Activated CD8-positive, alpha-beta memory T cell treated with anti-CD3 and anti-CD28 coated beads, Interleukin-2, amount 10 ng/mL, durations not matched to agents 7 days and 5 days (primary cell): ENCODE measurements around the gene STK32C. TPM values are rescaled to one million over a fixed set of nuclear protein-coding genes. Genes with fewer than 3 reads are reported as not detected.

ENCODE experiments used
- ATAC-seq: fragments of 150-1000 bp; cut with Tn5 transposase; one replicate; pipeline ENCODE4 v1.10.0; 2021; ENCODE audit warnings: moderate library complexity
- CTCF ChIA-PET: fragments of 350-600 bp; sonication (Branson Sonifier 250); formaldehyde crosslinking; loops from one replicate; lab custom pipeline; 2021; ENCODE audit warnings: antibody characterized with exemption; lab: Charles Lee
- DNase-seq: peaks from one replicate; pipeline ENCODE4 v3.0.0-alpha.2; 2020
- H3K27ac Mint-ChIP-seq: one replicate; pipeline ENCODE4 v1.8.0; 2021; ENCODE audit warnings: mild to moderate bottlenecking, mixed read lengths
- H3K27me3 Mint-ChIP-seq: one replicate; pipeline ENCODE4 v1.8.0; 2021; ENCODE audit warnings: mixed read lengths
- H3K36me3 Mint-ChIP-seq: one replicate; pipeline ENCODE4 v1.8.0; 2021; ENCODE audit warnings: mild to moderate bottlenecking, mixed read lengths
- H3K4me1 Mint-ChIP-seq: one replicate; pipeline ENCODE4 v1.8.0; 2021; ENCODE audit warnings: mixed read lengths
- H3K4me3 Mint-ChIP-seq: one replicate; pipeline ENCODE4 v1.8.0; 2021; ENCODE audit warnings: mild to moderate bottlenecking, moderate library complexity, mixed read lengths
- H3K9me3 Mint-ChIP-seq: one replicate; pipeline ENCODE4 v1.8.0; 2022; ENCODE audit warnings: low read depth, mixed read lengths
- total RNA-seq, 2 experiments: library from RNA; stranded (reverse); gene quantifications; one replicate each; pipeline ENCODE4 v1.2.3, GENCODE V29; 2021

The STK32C gene
- total RNA-seq, 2 experiments from 2014 or later, result 11.6 to 15.9 TPM

- no peak overlapping the region for H3K27ac Mint-ChIP-seq
- H3K9me3 Mint-ChIP-seq, result no peaks in the 10 kb centered on the region
- CTCF ChIA-PET, result no interaction called here
- H3K4me1 Mint-ChIP-seq, result no peaks in the 10 kb centered on the region
- no peaks in the 10 kb centered on the region for H3K36me3 Mint-ChIP-seq
- no peak overlapping the region for H3K4me3 Mint-ChIP-seq
- H3K27me3 Mint-ChIP-seq, result no peaks in the 10 kb centered on the region
- ATAC-seq (no peak), DNase-seq (no peak)
These were observed 100.8 kb downstream of the STK32C start for GRCh38 chr10:132206806-132207535.

GRCh38 chr10:132206377-132206745 is 101.4 kb downstream of the STK32C start:
- Mint-ChIP-seq H3K27ac (no peak overlapping the region), H3K36me3 (no peaks in the 10 kb centered on the region), H3K9me3 (no peaks in the 10 kb centered on the region), H3K27me3 (no peaks in the 10 kb centered on the region), H3K4me3 (no peak overlapping the region), H3K4me1 (no peaks in the 10 kb centered on the region)
- CTCF ChIA-PET, result no interaction called here
- ATAC-seq, result no peak
- no peak for DNase-seq

- Mint-ChIP-seq H3K4me1 (no peaks in the 10 kb centered on the region), H3K36me3 (no peaks in the 10 kb centered on the region), H3K4me3 (no peak overlapping the region), H3K27me3 (no peaks in the 10 kb centered on the region), H3K27ac (no peak overlapping the region), H3K9me3 (no peaks in the 10 kb centered on the region)
- CTCF ChIA-PET, result interaction anchor here (1.0 kb wide), 1 partner anchor 30 kb away, joined by 3 read pairs; no protein-coding TSS in a partner anchor
- DNase-seq (no peak), ATAC-seq (no peak)
These were observed 101.9 kb downstream of the STK32C start for GRCh38 chr10:132205650-132206376.

GRCh38 chr10:132204781-132205473 is 102.8 kb downstream of the STK32C start:
- no peaks in the 10 kb centered on the region for H3K9me3 Mint-ChIP-seq
- no peak overlapping the region for H3K27ac Mint-ChIP-seq
- ATAC-seq, result no peak
- no peaks in the 10 kb centered on the region for H3K36me3 Mint-ChIP-seq
- H3K4me3 Mint-ChIP-seq, result no peak overlapping the region
- CTCF ChIA-PET, result interaction anchor here (1.0 kb wide), 1 partner anchor 29 kb away, joined by 3 read pairs; no protein-coding TSS in a partner anchor
- no peak for DNase-seq
- no peaks in the 10 kb centered on the region for H3K27me3 Mint-ChIP-seq
- H3K4me1 Mint-ChIP-seq, result no peaks in the 10 kb centered on the region

- H3K4me1 Mint-ChIP-seq, result no peaks in the 10 kb centered on the region
- no peaks in the 10 kb centered on the region for H3K9me3 Mint-ChIP-seq
- ATAC-seq, result no peak
- no peak overlapping the region for H3K4me3 Mint-ChIP-seq
- H3K36me3 Mint-ChIP-seq, result no peaks in the 10 kb centered on the region
- no peaks in the 10 kb centered on the region for H3K27me3 Mint-ChIP-seq
- no peak overlapping the region for H3K27ac Mint-ChIP-seq
- CTCF ChIA-PET, result no interaction called here
- DNase-seq, result no peak
These were observed 103.5 kb downstream of the STK32C start for GRCh38 chr10:132204078-132204780.

- no peak for ATAC-seq
- CTCF ChIA-PET, result no interaction called here
- Mint-ChIP-seq H3K4me3 (no peak overlapping the region), H3K27ac (no peak overlapping the region), H3K9me3 (no peaks in the 10 kb centered on the region), H3K27me3 (no peaks in the 10 kb centered on the region), H3K36me3 (no peaks in the 10 kb centered on the region), H3K4me1 (peaks cover 2% of the 10 kb centered on the region)
- no peak for DNase-seq
These were observed 104.3 kb downstream of the STK32C start for GRCh38 chr10:132203256-132204077.

- CTCF ChIA-PET, result no interaction called here
- Mint-ChIP-seq H3K27me3 (no peaks in the 10 kb centered on the region), H3K4me3 (no peak overlapping the region), H3K9me3 (no peaks in the 10 kb centered on the region), H3K27ac (no peak overlapping the region), H3K4me1 (peaks cover 2% of the 10 kb centered on the region), H3K36me3 (no peaks in the 10 kb centered on the region)
- ATAC-seq (no peak), DNase-seq (no peak)
These were observed 105.4 kb downstream of the STK32C start for GRCh38 chr10:132202070-132202970.

GRCh38 chr10:132201111-132201969 is 106.4 kb downstream of the STK32C start:
- H3K36me3 Mint-ChIP-seq, result no peaks in the 10 kb centered on the region
- no peaks in the 10 kb centered on the region for H3K27me3 Mint-ChIP-seq
- H3K9me3 Mint-ChIP-seq, result no peaks in the 10 kb centered on the region
- H3K4me3 Mint-ChIP-seq, result no peak overlapping the region
- H3K4me1 Mint-ChIP-seq, result peaks cover 2% of the 10 kb centered on the region
- H3K27ac Mint-ChIP-seq, result no peak overlapping the region
- ATAC-seq (no peak), DNase-seq (no peak)
- CTCF ChIA-PET, result no interaction called here

- Mint-ChIP-seq H3K27me3 (no peaks in the 10 kb centered on the region), H3K9me3 (no peaks in the 10 kb centered on the region), H3K27ac (no peak overlapping the region), H3K36me3 (no peaks in the 10 kb centered on the region), H3K4me1 (peaks cover 2% of the 10 kb centered on the region), H3K4me3 (no peak overlapping the region)
- CTCF ChIA-PET, result no interaction called here
- no peak for ATAC-seq
- DNase-seq, result no peak
These were observed 107.2 kb downstream of the STK32C start for GRCh38 chr10:132200344-132201110.

- CTCF ChIA-PET, result no interaction called here
- Mint-ChIP-seq H3K27me3 (no peaks in the 10 kb centered on the region), H3K36me3 (no peaks in the 10 kb centered on the region), H3K9me3 (no peaks in the 10 kb centered on the region), H3K4me3 (no peak overlapping the region), H3K27ac (no peak overlapping the region), H3K4me1 (peaks cover 2% of the 10 kb centered on the region)
- no peak for DNase-seq
- no peak for ATAC-seq
These were observed 107.9 kb downstream of the STK32C start for GRCh38 chr10:132199854-132200311.
